Natural killer cell (primary cell): ENCODE measurements around the gene KRTAP2-1. TPM values are rescaled to one million over a fixed set of nuclear protein-coding genes. Genes with fewer than 3 reads are reported as not detected.
"Not testable (repeated sequence)": the region's sequence is repeated elsewhere in the genome, so short reads cannot be mapped to it uniquely, and the experiment has no call there.

Source experiments
- ATAC-seq, 3 donors: fragments of 150-1000 bp in 2 of 3; fragments of 200-7000 bp in 1 of 3; cut with Tn5 transposase; 1 replicate in 1 of 3; 2 replicates in 2 of 3; pipeline ENCODE4 v1.10.0; 2021; ENCODE audit warnings: mild to moderate bottlenecking in 2 of 3, moderate library complexity in 2 of 3
- DNase-seq, 2 donors: peaks; one replicate each; pipeline versions ENCODE4 v3.0.0 to v3.0.0-alpha.2; 2013 to 2021; ENCODE audit warnings: mixed read lengths in 1 of 2
- H3K27ac ChIP-seq: one replicate; pipeline ENCODE4 v1.5.1; 2013; ENCODE audit warnings: mild to moderate bottlenecking, low read length
- H3K27me3 ChIP-seq: one replicate; pipeline ENCODE4 v1.6.1; 2013; ENCODE audit warnings: low read length; ENCODE audit not compliant: control insufficient read depth, insufficient read depth
- H3K36me3 ChIP-seq: one replicate; pipeline ENCODE4 v1.6.1; 2013; ENCODE audit warnings: low read length; ENCODE audit not compliant: control insufficient read depth, insufficient read depth
- H3K4me1 ChIP-seq: one replicate; pipeline ENCODE4 v1.6.1; 2013; ENCODE audit warnings: low read length; ENCODE audit not compliant: control insufficient read depth, insufficient read depth
- H3K4me3 ChIP-seq: one replicate; pipeline ENCODE4 v1.5.1; 2013; ENCODE audit warnings: low read length
- H3K9me3 ChIP-seq: one replicate; pipeline ENCODE4 v1.6.1; 2013; ENCODE audit warnings: low read length; ENCODE audit not compliant: control insufficient read depth, insufficient read depth
- H3K27ac Mint-ChIP-seq, 2 donors: one replicate each; pipeline ENCODE4 v1.8.0; 2022; ENCODE audit warnings: mild to moderate bottlenecking in 2 of 2, mixed read lengths in 2 of 2, moderate library complexity in 1 of 2
- H3K27me3 Mint-ChIP-seq, 2 donors: one replicate each; pipeline ENCODE4 v1.8.0; 2022; ENCODE audit warnings: low read depth in 2 of 2, mixed read lengths in 2 of 2
- H3K36me3 Mint-ChIP-seq: one replicate; pipeline ENCODE4 v1.8.0; 2022; ENCODE audit warnings: mixed read lengths
- H3K4me1 Mint-ChIP-seq, 2 donors: one replicate each; pipeline ENCODE4 v1.8.0; 2022; ENCODE audit warnings: mixed read lengths in 2 of 2
- H3K4me3 Mint-ChIP-seq: one replicate; pipeline ENCODE4 v1.8.0; 2022; ENCODE audit warnings: mild to moderate bottlenecking, moderate library complexity, mixed read lengths
- H3K9me3 Mint-ChIP-seq, 2 donors: one replicate each; pipeline ENCODE4 v1.8.0; 2022; ENCODE audit warnings: mixed read lengths in 2 of 2
- CTCF ChIP-seq: fragments of 200-600 bp; IDR thresholded peaks from one replicate; pipeline ENCODE4 v1.8.0; 2022; ENCODE audit warnings: antibody characterized with exemption
- WGBS: methylation state at CpG from one replicate; pipeline ENCODE4 v1.1.7; 2013; ENCODE audit warnings: missing lambda C conversion rate; ENCODE audit not compliant: insufficient coverage; 5-methylcytosine and 5-hydroxymethylcytosine counted together
- intact Hi-C: fragments of 100-400 bp; cut with micrococcal nuclease; formaldehyde crosslinking; loops from one replicate; pipeline ENCODE4 v1.14.2; 2022
- total RNA-seq, 4 donors: library from RNA; stranded (reverse); fragments of 120-200 nt in 1 of 4; gene quantifications; one replicate each; pipeline versions ENCODE4 v1.2.3 to v1.2.4, GENCODE V29; 2013 to 2022

The KRTAP2-1 gene
- total RNA-seq, 3 donors from 2014 or later (not counting 1 experiment from before 2014, with no cell fraction given) = not detected

GRCh38 chr17:41058741-41059140 is 11.6 kb upstream of the KRTAP2-1 start:
- Histone ChIP-seq H3K36me3 (no peaks in the 10 kb centered on the region), H3K9me3 (no peaks in the 10 kb centered on the region), H3K27ac (no peak overlapping the region), H3K4me1 (no peaks in the 10 kb centered on the region), H3K4me3 (no peak overlapping the region), H3K27me3 (no peaks in the 10 kb centered on the region)
- Mint-ChIP-seq H3K27ac (no peak overlapping the region), H3K4me1 (no peaks in the 10 kb centered on the region), H3K9me3 (peaks cover 2 to 3% of the 10 kb centered on the region in 2 donors), H3K4me3 (no peak overlapping the region), H3K27me3 (peaks cover 14 to 53% of the 10 kb centered on the region in 2 donors), H3K36me3 (no peaks in the 10 kb centered on the region)
- intact Hi-C loops = no loop called here
- ATAC-seq = no peak
- DNase-seq = no peak
- WGBS = 100% methylated on average over 1 of the region's 5 CpGs
- TF ChIP-seq CTCF = no peak

- Histone ChIP-seq H3K9me3 (no peaks in the 10 kb centered on the region), H3K4me1 (no peaks in the 10 kb centered on the region), H3K4me3 (no peak overlapping the region), H3K36me3 (no peaks in the 10 kb centered on the region), H3K27me3 (no peaks in the 10 kb centered on the region), H3K27ac (no peak overlapping the region)
- TF ChIP-seq CTCF = no peak
- DNase-seq (no peak), ATAC-seq (no peak)
- no peaks in the 10 kb centered on the region for H3K36me3 Mint-ChIP-seq
- H3K4me3 Mint-ChIP-seq = no peak overlapping the region
- peaks cover 2 to 3% of the 10 kb centered on the region in 2 donors for H3K9me3 Mint-ChIP-seq
- no peak overlapping the region for H3K27ac Mint-ChIP-seq
- H3K27me3 Mint-ChIP-seq = peaks cover 18 to 59% of the 10 kb centered on the region in 2 donors
- H3K4me1 Mint-ChIP-seq = no peaks in the 10 kb centered on the region
- intact Hi-C loops = no loop called here
- WGBS = 83% methylated on average over 1 of the region's 1 CpG
These were observed 10.4 kb upstream of the KRTAP2-1 start for GRCh38 chr17:41057547-41057946.

- H3K36me3 ChIP-seq, H3K4me3 ChIP-seq, ATAC-seq, H3K9me3 ChIP-seq, H3K4me1 Mint-ChIP-seq, intact Hi-C loops, H3K9me3 Mint-ChIP-seq, H3K4me1 ChIP-seq, H3K36me3 Mint-ChIP-seq, H3K27me3 ChIP-seq, H3K4me3 Mint-ChIP-seq, H3K27ac ChIP-seq, H3K27ac Mint-ChIP-seq, DNase-seq: not testable (repeated sequence)
- peaks cover 16 to 50% of the 10 kb centered on the region in 2 donors for H3K27me3 Mint-ChIP-seq
- WGBS = no CpG with 5 or more reads among the region's 6 CpGs
These were observed 8.0 kb upstream of the KRTAP2-1 start, which contains the start of gene KRTAP2-2 for GRCh38 chr17:41055130-41055529. Gene KRTAP2-2, minus strand, starts transcription at chr17:41055230. Its CDS starts 19 bp downstream, at chr17:41055211.

- peaks cover 16 to 53% of the 10 kb centered on the region in 2 donors for H3K27me3 Mint-ChIP-seq
- H3K27ac Mint-ChIP-seq, H3K4me3 ChIP-seq, H3K27me3 ChIP-seq, H3K4me1 ChIP-seq, H3K9me3 ChIP-seq, DNase-seq, intact Hi-C loops, H3K27ac ChIP-seq, H3K36me3 Mint-ChIP-seq, ATAC-seq, H3K4me3 Mint-ChIP-seq, H3K4me1 Mint-ChIP-seq, H3K9me3 Mint-ChIP-seq, H3K36me3 ChIP-seq: not testable (repeated sequence)
- 85% methylated on average over 7 of the region's 9 CpGs for WGBS
These were observed 7.4 kb upstream of the KRTAP2-1 start for GRCh38 chr17:41054556-41054955.
